Stimulated activated CD4-positive, alpha-beta T cell treated with anti-CD3 and anti-CD28 coated beads, Interleukin-15, amount 100 ng/mL, for 24 hours (primary cell): ENCODE results near the gene PCYOX1L.

Experiments
- DNase-seq: peaks from one replicate; pipeline ENCODE4 v3.0.0-alpha.2; 2020

The PCYOX1L gene, protein sequence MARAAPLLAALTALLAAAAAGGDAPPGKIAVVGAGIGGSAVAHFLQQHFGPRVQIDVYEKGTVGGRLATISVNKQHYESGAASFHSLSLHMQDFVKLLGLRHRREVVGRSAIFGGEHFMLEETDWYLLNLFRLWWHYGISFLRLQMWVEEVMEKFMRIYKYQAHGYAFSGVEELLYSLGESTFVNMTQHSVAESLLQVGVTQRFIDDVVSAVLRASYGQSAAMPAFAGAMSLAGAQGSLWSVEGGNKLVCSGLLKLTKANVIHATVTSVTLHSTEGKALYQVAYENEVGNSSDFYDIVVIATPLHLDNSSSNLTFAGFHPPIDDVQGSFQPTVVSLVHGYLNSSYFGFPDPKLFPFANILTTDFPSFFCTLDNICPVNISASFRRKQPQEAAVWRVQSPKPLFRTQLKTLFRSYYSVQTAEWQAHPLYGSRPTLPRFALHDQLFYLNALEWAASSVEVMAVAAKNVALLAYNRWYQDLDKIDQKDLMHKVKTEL

DNA sequence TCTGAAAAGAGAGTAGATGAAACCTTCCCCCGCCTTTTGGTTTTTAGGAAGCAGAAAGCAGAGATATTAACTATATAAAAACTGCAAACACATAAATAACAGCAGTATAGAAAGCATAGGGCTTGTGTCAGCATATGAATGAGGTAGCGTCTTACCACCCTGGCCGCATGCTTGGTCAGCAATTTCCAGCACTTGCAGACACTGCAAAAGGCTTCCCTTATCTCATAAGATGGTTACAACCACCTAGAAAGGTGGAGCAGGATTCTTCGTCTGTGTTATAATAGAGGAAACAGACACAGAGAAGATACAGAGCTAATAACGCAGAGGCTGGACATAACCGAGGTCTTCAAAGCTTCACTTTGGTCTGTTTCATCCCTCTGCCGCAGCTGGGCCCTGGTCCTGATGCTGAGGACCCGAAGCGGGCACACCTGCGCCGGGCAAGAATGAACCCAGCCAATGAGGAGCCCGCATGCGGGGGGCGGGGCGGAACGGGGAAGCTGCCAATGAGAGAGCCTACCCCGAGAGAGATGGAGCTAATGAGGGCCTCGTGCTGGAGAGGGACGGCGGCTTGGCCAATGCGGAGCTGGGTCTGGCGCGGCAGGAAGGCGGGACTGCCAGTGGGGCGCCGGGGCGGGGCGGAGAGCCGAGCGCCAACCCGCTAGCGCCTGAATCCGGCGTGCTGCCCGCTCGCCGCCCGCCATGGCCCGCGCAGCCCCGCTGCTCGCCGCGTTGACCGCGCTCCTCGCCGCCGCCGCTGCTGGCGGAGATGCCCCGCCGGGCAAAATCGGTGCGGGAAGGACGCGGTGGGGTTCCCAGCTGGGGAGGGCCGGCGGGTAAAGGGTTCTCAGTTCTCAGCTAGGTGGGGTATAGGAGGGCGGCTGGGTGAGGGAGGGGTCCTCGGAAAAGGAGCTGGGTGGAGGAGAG lies at the start of gene PCYOX1L:
Gene PCYOX1L (plus strand): TSS at position 677 of the 924 bp plus-strand sequence. CDS start 23 bp downstream, at position 700.
- peak; percentile 99 for DNase-seq

DNA sequence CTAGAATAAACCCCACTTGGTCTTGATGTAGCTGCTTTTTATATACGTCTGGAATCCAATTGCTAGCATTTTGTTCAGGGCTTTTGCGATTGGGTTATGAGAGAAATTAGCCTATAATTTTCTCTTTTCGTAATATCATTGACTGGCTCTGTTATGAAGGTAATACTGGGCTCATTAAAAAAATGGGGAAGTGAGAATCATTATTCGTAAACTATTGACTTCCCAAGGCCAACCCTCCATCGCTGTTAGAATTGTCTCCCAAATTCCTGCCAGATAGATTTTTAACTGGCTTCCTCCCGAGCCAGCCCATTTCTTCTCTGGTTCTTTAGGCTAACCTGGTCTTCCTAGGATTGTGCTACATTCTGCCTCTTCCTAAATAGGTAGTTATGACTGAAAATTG lies 48.5 kb upstream of the PCYOX1L start:
- DNase-seq: no peak

DNA sequence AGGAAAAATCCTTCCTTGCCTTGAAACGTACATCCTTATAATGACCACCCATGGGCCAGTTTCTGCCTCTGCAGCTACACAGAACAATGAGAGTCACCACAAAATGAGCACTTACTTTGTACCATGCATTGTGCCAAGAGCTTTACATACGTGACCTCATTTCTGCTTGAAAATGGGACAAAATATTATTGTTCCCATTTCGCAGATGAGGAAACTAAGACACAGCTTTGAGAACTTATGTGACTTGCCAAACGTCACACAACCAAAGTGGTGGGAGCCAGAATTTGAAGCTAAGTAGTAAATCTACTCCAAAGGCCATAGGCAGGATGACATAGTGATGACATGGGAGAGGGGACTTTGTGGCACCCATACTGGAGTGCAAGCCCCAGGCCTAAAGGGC lies 47.4 kb upstream of the PCYOX1L start:
- DNase-seq: no peak

DNA sequence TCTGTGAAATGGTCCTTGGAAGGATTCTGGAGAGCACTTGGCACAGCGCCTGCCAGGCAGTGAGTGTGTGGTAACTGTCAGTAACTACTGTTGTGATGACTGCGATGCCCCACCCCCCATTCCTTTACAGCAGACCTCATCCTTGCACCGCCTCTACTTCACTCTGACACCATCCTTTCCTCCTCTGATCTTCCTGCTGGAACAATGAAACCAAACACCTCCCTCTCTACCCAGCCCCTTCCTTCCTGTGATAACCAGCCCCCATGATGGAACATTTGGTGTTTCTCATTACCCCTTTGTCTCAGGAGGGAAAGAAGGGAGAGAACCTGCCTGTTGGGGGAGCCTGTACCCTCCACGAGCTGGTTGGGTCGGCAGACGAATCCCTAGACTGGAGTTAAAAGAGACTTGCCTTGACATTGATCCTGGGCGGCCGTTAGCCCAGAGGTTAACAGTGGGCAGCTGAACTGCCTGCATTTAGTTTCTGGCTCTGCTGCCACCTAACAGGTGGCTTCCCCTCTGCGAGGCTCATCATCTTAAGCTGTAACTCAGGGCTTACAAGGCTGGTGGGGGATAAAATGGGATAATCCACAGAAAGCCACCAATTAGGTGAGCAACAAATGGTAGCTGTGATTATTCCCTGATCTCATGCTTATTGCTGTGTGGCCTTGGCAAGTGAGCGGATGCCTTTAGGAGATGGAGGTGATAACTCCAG lies 46.7 kb upstream of the PCYOX1L start:
- no peak for DNase-seq

DNA sequence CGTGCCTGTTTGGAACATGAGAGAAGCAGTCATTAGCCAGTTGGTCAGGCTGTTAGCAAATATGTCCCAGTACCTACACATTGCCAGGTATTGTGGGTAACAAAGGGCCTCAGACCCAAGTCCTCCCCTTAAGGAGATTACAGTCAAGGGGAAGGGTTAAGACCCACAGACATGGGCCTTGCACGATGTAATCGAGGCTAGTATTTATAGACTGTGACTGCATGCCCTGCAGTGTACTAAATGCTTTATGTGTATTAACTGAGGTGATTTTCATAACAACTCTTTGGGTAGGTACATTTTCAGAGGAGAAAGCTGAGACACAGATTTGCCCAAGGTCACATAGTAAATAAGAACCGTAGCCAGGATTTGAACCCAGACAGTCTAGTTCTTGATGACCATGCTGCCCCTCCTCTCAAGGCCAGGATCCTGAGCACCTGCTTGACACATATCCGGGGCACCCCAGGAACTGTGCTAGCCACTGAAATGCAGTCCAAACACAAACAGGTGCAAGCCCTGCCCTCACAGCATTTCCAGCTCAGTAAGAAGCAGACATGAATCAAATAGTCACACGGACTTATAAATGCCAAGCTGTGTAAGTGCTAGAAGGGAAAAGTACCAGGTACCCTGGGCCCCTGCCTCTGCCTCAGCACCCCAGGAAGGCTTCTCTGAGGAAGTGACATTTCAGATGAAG lies 44.5 kb upstream of the PCYOX1L start:
- no peak for DNase-seq

DNA sequence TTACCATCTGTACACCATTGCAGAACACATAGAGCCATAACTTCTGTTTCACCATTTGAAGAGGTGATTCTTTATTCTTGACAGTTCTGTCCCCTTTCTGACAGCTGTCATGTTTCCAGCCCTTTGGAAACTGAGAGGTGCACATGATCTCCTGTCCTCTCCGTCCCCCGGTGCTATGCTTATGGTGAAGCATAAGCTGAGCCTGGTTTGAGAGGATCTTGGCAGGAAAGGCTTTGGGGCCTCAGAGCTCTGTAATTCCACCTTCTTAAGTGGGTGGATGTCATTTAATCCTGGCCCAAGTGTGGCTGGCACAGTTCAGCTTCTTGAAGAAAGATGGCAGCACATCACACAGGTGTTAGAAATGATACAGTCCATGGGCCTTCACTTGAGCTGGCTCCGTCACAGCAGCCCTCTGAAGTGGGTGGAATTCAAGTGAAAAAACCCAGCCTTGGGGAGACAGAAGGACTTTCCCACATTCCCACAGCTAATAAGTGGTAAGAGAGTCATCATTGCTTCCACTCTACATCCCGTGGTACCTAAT lies 43.2 kb upstream of the PCYOX1L start:
- no peak for DNase-seq

DNA sequence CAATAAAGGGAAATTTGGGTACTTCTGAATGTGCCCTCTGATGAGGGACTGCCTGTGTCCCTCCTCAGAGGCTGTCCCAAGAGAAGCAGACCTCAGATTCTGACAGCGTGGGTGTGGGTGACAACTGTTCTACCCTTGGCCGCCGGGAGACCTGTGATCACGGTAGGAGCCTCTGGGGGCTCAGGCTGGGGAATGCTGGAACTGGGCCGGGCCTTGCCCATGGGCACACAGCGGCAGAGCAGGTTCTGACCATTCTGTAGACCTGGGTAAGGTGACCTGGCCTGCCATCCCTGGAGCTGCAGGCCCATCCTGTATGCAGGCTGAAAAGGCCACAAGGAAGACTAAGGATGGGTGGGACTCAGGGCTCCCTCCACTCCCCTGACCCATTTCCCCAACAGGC lies 42.1 kb upstream of the PCYOX1L start:
- DNase-seq: no peak

DNA sequence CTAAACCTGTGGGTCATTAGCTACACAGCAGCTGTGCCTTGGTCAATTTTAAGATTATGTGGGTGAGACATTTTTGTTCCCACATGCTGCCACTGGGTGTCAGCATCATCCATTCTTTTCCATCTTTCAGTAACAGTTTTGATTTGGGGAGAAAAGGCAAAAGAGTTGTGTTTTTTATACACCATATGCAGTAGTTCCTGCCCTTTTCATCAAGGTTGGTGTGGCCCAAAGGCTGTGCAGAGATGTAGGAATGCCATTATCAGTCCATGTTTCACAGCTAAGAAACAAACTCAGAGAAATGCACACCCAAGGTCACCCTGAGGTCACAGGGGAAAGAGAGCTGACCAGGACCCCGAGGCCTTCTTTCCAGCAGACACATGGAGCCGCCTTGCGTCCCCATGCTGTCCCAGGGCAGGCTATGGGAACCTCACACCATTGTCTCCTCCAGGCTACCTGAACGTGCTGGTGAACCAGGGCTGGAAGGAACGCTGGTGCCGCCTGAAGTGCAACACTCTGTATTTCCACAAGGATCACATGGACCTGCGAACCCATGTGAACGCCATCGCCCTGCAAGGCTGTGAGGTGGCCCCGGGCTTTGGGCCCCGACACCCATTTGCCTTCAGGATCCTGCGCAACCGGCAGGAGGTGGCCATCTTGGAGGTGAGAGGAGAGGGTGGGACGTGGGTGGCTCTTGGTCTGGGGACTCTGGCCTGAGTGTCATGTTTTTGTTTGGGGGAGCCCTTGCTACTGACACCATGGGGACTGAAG lies 40.4 kb upstream of the PCYOX1L start:
- peak; percentile 33 for DNase-seq

DNA sequence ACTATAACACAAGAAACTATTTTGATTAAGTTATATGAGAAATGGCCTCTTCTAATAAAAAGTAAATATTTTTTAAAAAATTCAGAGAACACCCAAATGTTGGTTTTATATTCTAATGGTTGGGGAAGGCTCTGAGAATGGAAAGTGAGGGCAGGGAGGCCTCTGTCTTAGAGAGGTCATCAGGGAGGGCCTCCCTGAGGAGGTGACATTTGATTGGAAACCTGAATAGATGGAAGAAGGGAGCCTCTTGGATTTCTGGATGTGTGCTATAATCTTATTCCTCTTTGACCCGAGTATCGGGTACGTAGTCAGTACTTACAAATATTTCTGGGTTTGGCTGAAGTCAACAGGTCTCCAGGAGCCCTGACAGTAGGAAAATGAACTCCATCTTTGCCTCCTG lies 38.7 kb upstream of the PCYOX1L start:
- DNase-seq: no peak

DNA sequence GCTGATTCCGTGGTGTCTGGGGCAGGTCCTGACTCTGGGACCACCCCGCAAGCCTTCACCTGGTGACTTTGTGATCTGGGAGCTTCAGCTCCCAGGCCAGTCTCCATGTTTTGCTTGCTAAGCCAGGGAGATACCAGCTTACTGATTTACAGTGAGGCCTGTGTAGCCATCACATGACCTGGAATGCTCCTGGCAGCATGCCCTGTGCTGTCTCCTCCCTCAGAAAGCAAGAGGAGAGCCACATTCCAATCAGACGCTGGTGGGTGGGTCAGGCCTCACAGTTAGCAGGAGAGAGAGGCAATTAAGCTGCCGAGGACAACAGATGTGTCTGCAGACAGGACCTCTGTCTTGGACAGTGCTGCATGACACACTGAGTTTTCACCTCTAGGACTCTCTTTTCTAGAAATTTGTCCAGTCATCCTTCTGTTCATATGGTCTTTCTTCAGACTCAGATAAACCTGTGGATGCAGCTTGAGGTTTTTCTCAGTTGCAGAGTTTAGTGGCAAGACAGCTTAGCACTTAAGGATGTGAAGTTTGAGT lies 37.0 kb upstream of the PCYOX1L start:
- no peak for DNase-seq

DNA sequence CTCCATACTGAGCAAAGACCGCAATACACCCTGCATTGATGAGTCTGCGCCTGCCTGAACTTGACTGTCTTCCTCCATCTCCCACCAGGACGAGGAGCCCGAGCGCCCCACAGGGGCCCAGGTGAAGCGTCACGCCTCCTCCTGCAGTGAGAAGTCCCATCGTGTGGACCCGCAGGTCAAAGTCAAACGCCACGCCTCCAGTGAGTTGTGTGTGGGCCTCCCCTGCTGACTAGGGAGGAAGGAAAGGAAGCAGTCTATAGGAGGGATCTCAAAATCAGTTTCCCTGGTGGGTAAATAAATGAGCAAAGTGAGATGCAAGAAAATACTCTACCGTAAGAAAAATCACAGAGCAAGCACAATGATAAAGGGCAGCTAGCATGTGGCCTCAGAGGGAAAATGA lies 35.3 kb upstream of the PCYOX1L start:
- no peak for DNase-seq

DNA sequence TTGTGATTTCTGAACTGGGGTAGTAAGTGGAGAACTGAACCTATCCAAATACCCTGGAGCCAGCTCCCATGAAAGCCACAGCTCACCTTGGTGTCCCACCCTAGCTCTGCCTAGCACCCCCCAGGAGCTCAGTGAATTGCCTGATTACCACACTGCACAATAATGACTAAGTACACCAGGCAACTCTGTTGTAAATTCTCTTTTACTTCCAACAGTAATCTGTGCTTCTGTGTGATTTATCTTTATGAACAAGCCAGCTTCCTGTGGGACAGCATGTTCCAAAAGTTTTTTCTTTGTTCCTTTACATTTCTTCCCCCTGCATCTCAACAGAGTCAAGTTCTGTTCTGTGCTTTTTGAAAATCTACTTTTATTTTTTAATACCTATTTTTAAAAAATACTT lies 34.6 kb upstream of the PCYOX1L start:
- no peak for DNase-seq

DNA sequence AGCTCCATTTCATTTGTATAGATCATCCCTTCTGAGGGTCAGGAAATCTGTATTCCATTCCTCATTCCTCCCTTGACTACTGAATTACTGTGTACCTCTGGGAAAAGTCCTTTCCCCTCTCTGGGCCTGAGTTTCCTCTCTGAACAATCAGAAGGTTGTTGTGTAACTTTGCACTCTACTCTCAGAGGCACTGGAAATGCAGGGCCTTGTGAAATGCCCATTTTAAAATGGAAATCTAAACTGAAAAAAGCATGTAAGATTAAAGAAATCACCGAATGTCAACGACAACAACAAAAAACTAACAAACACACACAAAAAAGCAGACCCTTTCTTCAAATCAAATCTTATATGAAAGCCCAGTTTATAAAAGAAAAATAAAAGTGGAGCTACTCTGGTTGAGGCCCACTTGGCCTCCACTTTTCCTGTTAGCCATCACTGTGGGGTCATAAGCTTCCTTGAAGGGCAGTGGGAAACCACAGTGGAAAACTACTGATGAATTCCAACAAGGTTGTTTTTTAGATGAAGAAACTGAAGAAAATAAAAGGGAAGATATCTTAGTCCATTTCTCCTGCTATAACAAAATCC lies 34.1 kb upstream of the PCYOX1L start:
- DNase-seq: no peak

DNA sequence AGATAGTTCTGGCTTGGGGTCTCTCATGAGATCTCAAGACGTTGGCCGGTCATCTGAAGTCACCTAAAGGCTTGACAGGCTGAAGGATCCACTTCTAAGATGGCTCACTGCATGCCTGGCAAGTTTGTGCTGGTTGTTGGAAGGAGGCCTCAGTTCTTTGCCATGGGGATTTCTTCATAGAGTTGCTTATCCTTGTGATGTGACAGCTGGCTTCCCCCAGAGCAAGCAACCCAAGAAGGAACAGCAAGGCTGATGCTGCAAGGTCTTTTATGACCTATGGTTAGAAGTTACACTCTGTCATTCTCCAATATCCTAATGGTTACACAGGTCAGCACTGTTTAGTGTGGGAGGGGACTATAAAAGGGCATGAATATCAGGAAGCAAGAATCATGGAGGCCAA lies 33.2 kb upstream of the PCYOX1L start:
- DNase-seq: no peak

DNA sequence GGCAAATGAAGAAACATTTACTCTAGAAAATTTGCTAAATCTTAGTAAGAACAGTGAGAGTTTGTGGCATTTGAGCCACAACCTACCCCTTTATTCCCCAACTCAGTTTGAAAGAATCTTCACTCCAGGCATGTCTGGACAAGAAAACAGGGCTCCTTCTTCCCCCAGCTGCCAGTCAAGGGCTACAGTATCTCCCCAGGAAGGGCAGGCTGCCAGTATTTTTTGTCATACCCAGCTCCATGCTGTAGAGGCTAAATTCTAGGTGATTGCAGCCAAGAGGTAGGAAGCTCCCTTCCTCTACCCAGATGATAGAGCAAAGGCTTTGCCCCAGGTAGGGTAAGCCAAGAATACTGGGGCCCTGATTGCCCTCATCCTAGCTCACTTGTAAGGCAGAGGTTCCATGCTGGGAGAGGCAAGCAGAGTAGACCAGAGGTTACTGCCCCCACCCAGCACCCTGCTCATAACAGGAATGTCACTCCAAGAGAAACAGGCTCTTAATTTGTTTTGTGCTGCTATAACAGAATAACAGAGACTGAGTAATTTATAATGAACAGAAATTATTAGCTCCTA lies 32.6 kb upstream of the PCYOX1L start:
- DNase-seq: no peak

DNA sequence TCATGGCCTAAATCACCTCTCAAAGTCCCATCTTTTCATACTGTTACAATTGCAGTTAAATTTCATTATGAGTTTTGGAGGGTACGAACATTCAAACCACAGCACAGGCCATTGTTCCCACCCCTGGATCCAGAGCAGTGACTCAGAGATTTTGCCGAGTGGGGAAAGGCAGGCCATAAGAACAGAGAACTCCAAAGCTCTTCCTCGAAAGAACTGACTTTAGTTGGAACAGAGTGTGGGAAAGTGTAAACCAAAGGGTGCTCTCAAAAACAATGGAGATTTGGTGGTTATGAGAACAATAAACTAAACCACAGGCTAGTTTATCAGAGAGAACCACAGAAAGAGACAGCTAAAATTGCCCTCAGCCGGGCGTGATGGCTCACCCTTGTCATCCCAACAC lies 32.0 kb upstream of the PCYOX1L start:
- DNase-seq: no peak

DNA sequence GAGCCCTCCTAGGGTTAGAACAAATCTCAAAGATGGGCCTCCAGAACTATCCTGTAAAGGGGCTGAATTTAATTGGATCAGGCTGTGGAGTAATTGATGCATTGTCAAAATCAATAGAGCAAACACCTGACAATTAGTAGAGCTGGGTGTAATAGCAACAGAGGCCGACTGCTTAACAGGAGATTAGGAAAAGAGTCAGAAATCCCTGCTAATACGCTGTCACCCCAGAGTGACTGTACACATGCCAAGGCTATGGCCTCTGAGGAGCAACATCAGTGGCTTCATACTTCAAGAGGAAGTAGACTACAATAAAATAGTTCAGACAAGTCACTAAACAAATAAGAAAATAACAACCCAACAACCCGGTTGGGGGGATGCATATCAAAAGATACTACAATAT lies 31.2 kb upstream of the PCYOX1L start:
- DNase-seq: no peak

DNA sequence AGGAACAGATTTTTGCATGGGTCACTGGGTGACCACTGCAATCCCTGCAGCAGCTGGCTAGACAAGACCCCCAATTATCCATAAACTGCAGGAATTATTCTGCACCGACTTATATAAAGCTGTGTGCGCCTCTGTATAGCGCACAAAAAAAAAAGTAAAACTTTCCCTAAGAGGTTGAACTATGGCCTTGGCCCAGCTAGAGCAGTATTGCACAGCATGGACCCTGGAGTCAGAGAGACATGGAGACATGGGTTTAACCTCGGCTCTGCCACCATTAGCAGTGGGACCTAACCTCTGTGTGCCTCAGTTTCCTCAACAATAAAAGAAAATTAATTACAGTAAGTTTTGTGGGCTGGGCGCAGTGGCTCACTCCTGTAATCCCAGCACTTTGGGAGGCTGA lies 29.7 kb upstream of the PCYOX1L start:
- no peak for DNase-seq

DNA sequence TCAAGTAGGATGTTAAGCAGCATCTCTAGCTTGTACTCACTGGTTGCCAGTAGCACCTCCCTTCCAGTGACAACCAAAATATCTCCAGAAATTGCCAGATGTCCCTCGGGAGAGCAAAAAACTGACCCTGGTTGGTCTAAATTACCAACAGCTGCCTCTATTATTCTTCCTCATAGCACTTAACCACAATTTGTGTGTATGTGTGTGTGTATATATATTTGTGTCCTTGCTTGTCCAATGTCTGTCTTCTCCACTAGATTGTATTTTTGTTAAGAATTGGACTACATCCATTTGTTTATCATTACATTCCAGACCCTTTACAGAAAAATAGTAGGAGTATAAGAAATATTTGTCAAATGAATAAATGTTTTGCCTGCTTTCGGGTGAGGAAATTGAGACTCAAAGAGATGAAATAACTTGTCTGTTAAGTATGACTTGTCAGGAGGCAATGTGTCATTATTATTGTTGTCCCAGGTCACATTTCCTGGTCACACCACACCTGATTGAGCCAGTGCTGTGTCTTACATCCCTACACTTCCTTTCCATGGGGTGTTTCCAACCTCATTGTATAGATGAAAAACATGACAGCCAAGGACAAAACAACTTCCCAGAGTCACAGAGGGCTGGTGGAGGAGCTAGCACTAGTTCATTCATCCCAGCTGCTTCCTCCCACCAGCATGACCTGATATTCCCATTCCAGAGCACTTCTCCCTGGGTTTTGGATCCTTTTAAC lies 24.0 kb upstream of the PCYOX1L start:
- no peak for DNase-seq

DNA sequence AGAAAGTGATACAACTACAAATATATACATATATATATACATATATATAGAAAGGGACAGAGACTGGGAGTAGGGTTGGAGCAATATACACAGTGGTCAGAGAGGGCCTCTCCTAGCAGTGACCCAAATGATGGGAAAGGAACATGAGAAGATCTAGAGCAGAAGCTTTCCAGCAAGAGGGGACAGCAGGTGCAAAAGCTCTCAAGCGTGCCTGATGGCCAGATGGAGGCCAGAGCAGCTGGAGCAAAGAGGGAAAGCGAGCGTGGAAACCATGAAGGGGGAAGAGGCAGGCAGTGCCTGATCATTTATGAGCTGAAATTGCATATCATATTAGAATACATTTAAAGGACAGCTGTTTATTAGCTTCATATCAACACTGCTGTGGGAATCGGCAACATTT lies 20.1 kb upstream of the PCYOX1L start:
- DNase-seq: no peak
